NT2/D1 (cell line): ENCODE data around the gene KIF27.
"Not testable (repeated sequence)": the region's sequence is repeated elsewhere in the genome, so short reads cannot be mapped to it uniquely, and the experiment has no call there.

Source experiments
- SUZ12 ChIP-seq: IDR thresholded peaks from 2 replicates; pipeline ENCODE4 v1.6.1; 2011; ENCODE audit not compliant: insufficient read length, insufficient read depth; ENCODE audit errors: extremely low read depth
- YY1 ChIP-seq: IDR thresholded peaks from 2 replicates; pipeline ENCODE4 v1.6.1; 2011; ENCODE audit not compliant: insufficient read length, insufficient read depth
- ZNF274 ChIP-seq: IDR thresholded peaks from 2 replicates; pipeline ENCODE4 v1.6.1; 2011; ENCODE audit warnings: mild to moderate bottlenecking, low read depth, low read length

DNA sequence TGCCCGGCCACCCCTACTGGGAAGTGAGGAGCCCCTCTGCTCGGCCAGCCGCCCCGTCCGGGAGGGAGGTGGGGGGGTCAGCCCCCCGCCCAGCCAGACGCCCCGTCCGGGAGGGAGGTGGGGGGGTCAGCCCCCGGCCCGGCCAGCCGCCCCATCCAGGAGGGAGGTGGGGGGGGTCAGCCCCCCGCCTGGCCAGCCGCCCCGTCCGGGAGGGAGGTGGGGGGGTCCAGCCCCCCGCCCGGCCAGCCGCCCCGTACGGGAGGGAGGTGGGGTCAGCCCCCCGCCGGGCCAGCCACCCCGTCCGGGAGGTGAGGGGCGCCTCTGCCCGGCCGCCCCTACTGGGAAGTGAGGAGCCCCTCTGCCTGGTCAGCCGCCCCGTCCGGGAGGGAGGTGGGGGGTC lies 116.8 kb downstream of the KIF27 start:
- not testable (repeated sequence) for TF ChIP-seq ZNF274, YY1, SUZ12
